Erythroblast (primary cell): ENCODE data around the gene CKB.

Source experiments
- DNase-seq, 2 experiments: peaks; one replicate each; lab custom pipeline; 2025; lab: John Stamatoyannopoulos, UW
- GATA1 ChIP-seq: IDR thresholded peaks from 2 replicates; pipeline ENCODE4 v1.6.1; 2011; ENCODE audit warnings: low read depth, mild to moderate bottlenecking, control low read depth, low read length, moderate library complexity
- POLR2A ChIP-seq: IDR thresholded peaks from 2 replicates; pipeline ENCODE4 v1.6.1; 2011; ENCODE audit warnings: mild to moderate bottlenecking, low read length

CKB gene

GRCh38 chr14:103556946-103557758, 34.5 kb upstream of the CKB start:
- no peak for TF ChIP-seq POLR2A
- no peak for TF ChIP-seq GATA1
- DNase-seq: no peak

GRCh38 chr14:103555559-103556337, 33.1 kb upstream of the CKB start:
- TF ChIP-seq POLR2A: no peak
- no peak for TF ChIP-seq GATA1
- no peak for DNase-seq

- no peak for TF ChIP-seq GATA1
- TF ChIP-seq POLR2A: no peak
- DNase-seq: no peak
These were observed 30.2 kb upstream of the CKB start for GRCh38 chr14:103552846-103553210.

DNA sequence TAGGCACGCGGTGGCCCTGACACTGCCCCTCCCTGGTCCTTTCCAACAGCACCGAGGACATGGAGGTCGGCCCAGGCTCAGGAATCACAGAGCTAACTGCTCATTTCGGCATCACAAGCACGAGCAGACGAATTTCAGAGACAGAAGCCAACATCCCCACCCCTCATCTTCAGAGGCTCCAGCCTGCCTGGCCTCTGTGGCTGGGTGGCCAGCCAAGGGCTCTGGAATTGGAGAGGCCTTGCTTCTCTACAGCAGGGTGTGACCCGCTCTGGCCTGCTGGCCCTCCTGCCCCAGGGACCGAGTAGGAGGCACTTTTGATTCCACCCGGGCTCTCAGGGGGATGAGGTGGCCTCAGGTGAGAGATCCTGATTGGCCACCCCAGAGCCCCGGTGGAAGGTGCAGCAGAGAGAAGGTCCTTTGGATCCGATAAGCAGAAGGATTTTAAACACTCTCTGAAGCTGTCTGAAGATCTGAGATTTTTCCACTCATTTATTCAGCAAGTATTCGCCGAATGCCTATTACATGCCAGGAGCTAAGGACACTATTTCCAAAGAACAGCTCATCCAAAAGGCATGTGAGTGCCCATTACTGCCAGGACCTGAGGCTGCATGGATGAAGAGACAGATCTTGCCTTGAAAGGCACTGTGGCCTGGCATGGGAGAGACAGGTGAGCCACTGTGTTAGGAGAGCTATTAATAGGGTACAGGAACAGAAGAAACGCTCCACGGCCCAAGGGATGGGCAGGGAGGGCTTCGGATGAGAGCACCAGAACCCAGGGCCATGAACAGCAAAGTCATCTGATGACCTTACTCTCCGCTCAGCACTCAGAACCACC, 29.6 kb upstream of the CKB start:
- DNase-seq: no peak
- TF ChIP-seq GATA1: no peak
- TF ChIP-seq POLR2A: no peak

- DNase-seq: no peak
These were observed 28.7 kb upstream of the CKB start for GRCh38 chr14:103551338-103551762.

GRCh38 chr14:103550451-103551337, 28.1 kb upstream of the CKB start:
- no peak for TF ChIP-seq POLR2A
- no peak for TF ChIP-seq GATA1
- DNase-seq: no peak

More at GRCh38 chr14:103551338-103551762, 28.7 kb upstream of the CKB start:
- no peak for TF ChIP-seq GATA1
- TF ChIP-seq POLR2A: no peak

- DNase-seq: no peak
- TF ChIP-seq GATA1 (no peak), POLR2A (no peak)
These were observed 27.0 kb upstream of the CKB start for GRCh38 chr14:103549361-103550311.

- TF ChIP-seq POLR2A (no peak), GATA1 (no peak)
- DNase-seq: no peak
These were observed 26.1 kb upstream of the CKB start for GRCh38 chr14:103548463-103549351.

DNA sequence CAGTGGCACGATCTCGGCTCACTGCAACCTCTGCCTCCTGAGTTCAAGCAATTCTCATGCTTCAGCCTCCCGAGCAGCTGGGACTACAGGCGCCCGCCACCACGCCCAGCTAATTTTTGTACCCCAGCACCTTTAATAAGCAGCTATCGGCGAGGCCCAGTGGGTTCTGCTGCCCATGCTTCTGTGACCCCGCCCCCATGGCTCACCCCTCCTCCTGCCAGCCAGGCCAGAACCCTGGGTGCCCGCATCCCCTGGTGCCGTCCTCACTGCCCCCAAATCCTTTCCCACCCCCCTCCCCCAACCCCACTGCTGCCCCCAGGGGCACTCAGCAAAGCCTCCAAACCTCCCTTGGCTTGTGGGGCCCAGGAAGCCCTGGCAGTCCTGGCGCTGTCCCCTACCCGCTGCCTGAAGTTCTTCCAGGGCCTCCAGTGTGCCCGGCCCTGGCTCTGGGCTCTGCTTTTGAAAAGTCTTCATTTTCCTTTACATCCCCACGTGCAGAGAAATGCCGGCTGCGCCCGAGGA, 25.4 kb upstream of the CKB start:
- no peak for DNase-seq

GRCh38 chr14:103547455-103547940, 24.9 kb upstream of the CKB start:
- TF ChIP-seq GATA1: no peak
- no peak for TF ChIP-seq POLR2A
- no peak for DNase-seq

More for the DNA sequence above, 25.4 kb upstream of the CKB start:
- no peak for TF ChIP-seq POLR2A
- no peak for TF ChIP-seq GATA1
